PC-9 (cell line): ENCODE measurements around the gene CIAPIN1. TPM values are rescaled to one million over a fixed set of nuclear protein-coding genes. Genes with fewer than 3 reads are reported as not detected.

ENCODE experiments used
- BruUV-seq: library from RNA; stranded (reverse); fragments of 400-500 nt; replicated peaks from 2 replicates; lab custom pipeline; 2021; lab: Mats Ljungman, UMichigan
- CTCF ChIA-PET: fragments of 300-600 bp; sonication (Branson Sonifier 250); formaldehyde crosslinking; loops from one replicate; lab custom pipeline; 2022; ENCODE audit warnings: antibody characterized with exemption; lab: Charles Lee
- POLR2A ChIA-PET: fragments of 300-600 bp; sonication (Branson Sonifier 250); formaldehyde crosslinking; loops from one replicate; lab custom pipeline; 2022; ENCODE audit warnings: antibody characterized with exemption; ENCODE audit not compliant: unreplicated experiment; lab: Charles Lee
- DNase-seq, 2 experiments: peaks; one replicate each; pipeline versions ENCODE4 v3.0.0 to v3.0.0-alpha.2; 2015 to 2022; ENCODE audit warnings: mixed read lengths in 1 of 2
- H2AFZ ChIP-seq: fragments of 200-600 bp; sonication (generic); 2 replicates; pipeline ENCODE4 v1.8.1; 2017; ENCODE audit warnings: antibody characterized with exemption
- H3F3A ChIP-seq: fragments of 200-600 bp; sonication (generic); 2 replicates; pipeline ENCODE4 v1.8.1; 2017; ENCODE audit warnings: antibody characterized with exemption, mild to moderate bottlenecking, low read depth; ENCODE audit not compliant: insufficient read depth
- H3K27ac ChIP-seq: fragments of 200-600 bp; sonication (generic); 2 replicates; pipeline ENCODE4 v1.6.1; 2016; ENCODE audit warnings: mixed run types
- H3K27me3 ChIP-seq: fragments of 200-600 bp; sonication (generic); 2 replicates; pipeline ENCODE4 v1.6.1; 2016; ENCODE audit warnings: low read depth, mixed run types; ENCODE audit not compliant: insufficient read depth
- H3K36me3 ChIP-seq: fragments of 200-600 bp; sonication (generic); 2 replicates; pipeline ENCODE4 v1.6.1; 2016; ENCODE audit warnings: low read depth, mixed run types
- H3K4me1 ChIP-seq: fragments of 200-600 bp; sonication (generic); replicated peaks from 2 replicates; pipeline ENCODE4 v1.6.1; 2016; ENCODE audit warnings: mixed run types; ENCODE audit not compliant: insufficient read depth
- H3K4me2 ChIP-seq: fragments of 200-600 bp; sonication (generic); 2 replicates; pipeline ENCODE4 v1.6.1; 2017; ENCODE audit warnings: mixed run types
- H3K4me3 ChIP-seq: fragments of 200-600 bp; sonication (generic); 2 replicates; pipeline ENCODE4 v1.6.1; 2016; ENCODE audit warnings: mixed run types
- H3K79me2 ChIP-seq: fragments of 200-600 bp; sonication (generic); 2 replicates; pipeline ENCODE4 v1.6.1; 2017; ENCODE audit warnings: low read depth, mixed run types
- H3K9me2 ChIP-seq: fragments of 200-600 bp; sonication (generic); 2 replicates; pipeline ENCODE4 v1.8.1; 2017; ENCODE audit warnings: mild to moderate bottlenecking; ENCODE audit not compliant: insufficient read depth
- H3K9me3 ChIP-seq: fragments of 200-600 bp; sonication (generic); 2 replicates; pipeline ENCODE4 v1.8.1; 2016; ENCODE audit warnings: low read depth; ENCODE audit not compliant: insufficient read depth
- H4K20me1 ChIP-seq: fragments of 200-600 bp; sonication (generic); 2 replicates; pipeline ENCODE4 v1.8.1; 2017; ENCODE audit not compliant: insufficient read depth
- EZH2 ChIP-seq: fragments of 200-600 bp; sonication (generic); IDR thresholded peaks from 2 replicates; pipeline ENCODE4 v1.8.0; 2017; ENCODE audit warnings: antibody characterized with exemption, low read depth
- intact Hi-C: fragments of 100-400 bp; cut with micrococcal nuclease; formaldehyde crosslinking; loops from one replicate; pipeline ENCODE4 v1.10.0; 2022; ENCODE audit not compliant: unreplicated experiment
- total RNA-seq: library from RNA; stranded (reverse); gene quantifications from 2 replicates; pipeline ENCODE4 v1.2.3, GENCODE V29; 2021
- TF ChIP-seq, protein P1 (sequence below): fragments of 200-600 bp; sonication (generic); conservative IDR thresholded peaks from 2 replicates; pipeline ENCODE4 v1.6.1; 2017; ENCODE audit warnings: mixed run types, antibody characterized with exemption, mild to moderate bottlenecking, moderate library complexity

CIAPIN1 gene
- total RNA-seq, 1 experiment from 2014 or later = 51.4 TPM

DNA sequence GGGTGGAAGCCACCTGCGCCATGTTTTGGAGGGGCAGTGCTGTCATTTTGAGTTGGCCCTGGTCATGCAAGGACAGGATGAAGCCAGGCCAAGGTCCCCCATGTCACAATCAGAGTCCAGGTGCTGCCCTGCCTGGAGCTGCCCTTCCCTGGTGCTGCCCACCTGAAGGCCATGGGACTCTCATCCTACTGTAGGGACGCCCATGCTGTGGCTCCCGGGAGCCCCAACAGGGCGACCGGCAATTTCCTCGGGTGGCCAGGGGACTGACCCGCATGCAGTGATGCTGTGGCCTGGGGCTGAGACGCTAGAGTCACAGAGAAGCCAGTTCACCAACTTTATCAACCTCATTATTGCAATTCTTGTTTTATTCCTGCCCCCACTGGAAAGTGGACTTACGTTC, 34.6 kb downstream of the CIAPIN1 start:
- H3K9me3 ChIP-seq = no peaks in the 10 kb centered on the region
- intact Hi-C loops = no loop called here
- no peak overlapping the region for H3K4me2 ChIP-seq
- no peaks in the 10 kb centered on the region for H4K20me1 ChIP-seq
- TF ChIP-seq, protein P1, sequence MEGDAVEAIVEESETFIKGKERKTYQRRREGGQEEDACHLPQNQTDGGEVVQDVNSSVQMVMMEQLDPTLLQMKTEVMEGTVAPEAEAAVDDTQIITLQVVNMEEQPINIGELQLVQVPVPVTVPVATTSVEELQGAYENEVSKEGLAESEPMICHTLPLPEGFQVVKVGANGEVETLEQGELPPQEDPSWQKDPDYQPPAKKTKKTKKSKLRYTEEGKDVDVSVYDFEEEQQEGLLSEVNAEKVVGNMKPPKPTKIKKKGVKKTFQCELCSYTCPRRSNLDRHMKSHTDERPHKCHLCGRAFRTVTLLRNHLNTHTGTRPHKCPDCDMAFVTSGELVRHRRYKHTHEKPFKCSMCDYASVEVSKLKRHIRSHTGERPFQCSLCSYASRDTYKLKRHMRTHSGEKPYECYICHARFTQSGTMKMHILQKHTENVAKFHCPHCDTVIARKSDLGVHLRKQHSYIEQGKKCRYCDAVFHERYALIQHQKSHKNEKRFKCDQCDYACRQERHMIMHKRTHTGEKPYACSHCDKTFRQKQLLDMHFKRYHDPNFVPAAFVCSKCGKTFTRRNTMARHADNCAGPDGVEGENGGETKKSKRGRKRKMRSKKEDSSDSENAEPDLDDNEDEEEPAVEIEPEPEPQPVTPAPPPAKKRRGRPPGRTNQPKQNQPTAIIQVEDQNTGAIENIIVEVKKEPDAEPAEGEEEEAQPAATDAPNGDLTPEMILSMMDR = no peak
- no peak for TF ChIP-seq EZH2
- no peaks in the 10 kb centered on the region for H3K79me2 ChIP-seq
- H2AFZ ChIP-seq = no peak overlapping the region
- POLR2A ChIA-PET = no interaction called here
- H3K36me3 ChIP-seq = no peaks in the 10 kb centered on the region
- H3K27me3 ChIP-seq = no peaks in the 10 kb centered on the region; the same call in 1 of the 2 replicates
- H3K4me3 ChIP-seq = no peak overlapping the region
- no TSS peak for BruUV-seq
- peaks cover 14% of the 10 kb centered on the region; the same call in 1 of the 2 replicates for H3F3A ChIP-seq
- H3K4me1 ChIP-seq = peaks cover 20% of the 10 kb centered on the region
- CTCF ChIA-PET = interaction anchor here (0.6 kb wide), 1 partner anchor 158 kb away, joined by 5 read pairs; no protein-coding TSS in a partner anchor
- no peak overlapping the region for H3K27ac ChIP-seq
- H3K9me2 ChIP-seq = no peaks in the 10 kb centered on the region
- DNase-seq = no peak

DNA sequence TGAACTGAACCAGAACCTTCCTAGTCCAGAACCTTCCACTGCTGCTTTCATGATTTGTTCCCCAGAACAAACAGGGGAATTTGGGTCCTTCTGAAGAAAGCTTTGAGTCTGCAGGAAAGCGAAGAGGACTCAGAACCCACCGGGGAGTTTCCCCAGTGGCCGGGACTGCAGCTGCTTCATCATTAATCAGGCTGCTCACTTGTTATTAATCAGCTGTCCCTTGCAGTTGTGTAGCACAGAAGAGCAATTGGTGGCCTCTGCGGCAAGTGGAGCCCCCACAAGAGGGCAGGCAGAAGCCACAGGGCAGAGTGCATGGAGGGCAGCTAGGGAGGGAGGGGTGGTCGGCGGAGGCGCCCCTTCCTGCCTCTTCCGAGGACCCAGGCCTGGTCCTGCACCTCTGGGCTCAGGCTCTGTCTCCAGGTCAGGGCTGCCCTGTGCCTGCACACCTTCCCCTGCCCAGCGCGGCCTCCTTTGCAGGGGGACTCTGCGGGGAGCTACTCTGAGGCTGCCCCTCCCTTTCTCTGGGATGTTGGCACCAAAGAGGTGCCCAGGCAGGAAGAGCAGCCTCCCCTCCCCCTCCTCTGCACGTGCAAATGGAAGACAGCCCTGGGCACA, 35.7 kb downstream of the CIAPIN1 start:
- H3K9me3 ChIP-seq = no peaks in the 10 kb centered on the region
- no peaks in the 10 kb centered on the region for H3K9me2 ChIP-seq
- peaks cover 11% of the 10 kb centered on the region; the same call in 1 of the 2 replicates for H3F3A ChIP-seq
- ChIA-PET CTCF (no interaction called here), POLR2A (no interaction called here)
- no peak overlapping the region for H3K4me3 ChIP-seq
- no peak overlapping the region for H3K27ac ChIP-seq
- H2AFZ ChIP-seq = no peak overlapping the region
- peaks cover 15% of the 10 kb centered on the region for H3K4me1 ChIP-seq
- no peak for TF ChIP-seq EZH2
- TF ChIP-seq, protein P1 = no peak
- BruUV-seq = no TSS peak
- H3K79me2 ChIP-seq = no peaks in the 10 kb centered on the region
- no peaks in the 10 kb centered on the region; the same call in 1 of the 2 replicates for H3K27me3 ChIP-seq
- no peak for DNase-seq
- H4K20me1 ChIP-seq = no peaks in the 10 kb centered on the region
- H3K4me2 ChIP-seq = no peak overlapping the region
- no peaks in the 10 kb centered on the region for H3K36me3 ChIP-seq
- intact Hi-C loops = no loop called here

DNA sequence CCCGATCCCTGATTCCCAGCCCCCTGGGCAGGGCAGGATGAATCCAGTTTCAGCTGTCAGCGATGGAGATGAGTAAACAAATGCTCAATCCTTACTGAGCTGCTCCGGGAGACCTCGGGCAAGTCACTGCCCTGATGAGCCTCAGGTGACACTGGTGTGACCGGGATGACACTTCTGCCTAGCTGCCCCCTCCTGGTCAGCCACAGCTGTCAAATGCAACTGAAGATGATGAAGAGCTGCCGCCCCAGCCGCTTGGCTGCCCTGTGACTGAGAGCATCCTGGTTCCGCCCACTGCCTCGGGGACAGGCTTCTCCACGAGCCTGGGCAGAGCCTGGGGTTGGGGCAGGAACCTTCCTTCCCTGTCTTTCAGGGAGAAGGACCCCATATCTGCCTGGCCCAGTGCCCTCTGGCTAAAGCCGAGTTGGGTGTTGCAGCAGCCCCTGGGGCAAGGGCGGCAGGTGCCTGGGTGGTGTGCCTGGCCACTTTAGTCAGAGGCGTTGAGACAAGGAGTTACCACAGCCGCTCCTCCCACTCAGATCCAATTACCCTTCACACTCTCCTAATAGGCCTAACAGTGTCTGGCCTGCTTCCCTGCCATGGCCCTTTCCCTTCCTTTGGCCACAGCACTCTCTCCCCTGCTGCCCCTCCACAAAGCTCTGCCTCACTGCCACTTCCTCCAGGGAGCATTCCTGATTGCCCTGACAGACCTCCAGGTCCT, 37.2 kb downstream of the CIAPIN1 start:
- intact Hi-C loops = loop anchor here (1.0 kb wide), 1 partner anchor 16 kb away; no protein-coding TSS in a partner anchor
- H3K4me3 ChIP-seq = no peak overlapping the region
- H4K20me1 ChIP-seq = no peaks in the 10 kb centered on the region
- DNase-seq = peak; percentile 70 to 75
- H3K4me2 ChIP-seq = peak overlapping the region; percentile 67
- H3K9me2 ChIP-seq = no peaks in the 10 kb centered on the region
- H3K36me3 ChIP-seq = no peaks in the 10 kb centered on the region
- H2AFZ ChIP-seq = peak overlapping the region; percentile 41; the same call in 1 of the 2 replicates
- H3K27ac ChIP-seq = no peak overlapping the region
- no peaks in the 10 kb centered on the region for H3K79me2 ChIP-seq
- POLR2A ChIA-PET = no interaction called here
- CTCF ChIA-PET = no interaction called here
- TF ChIP-seq, protein P1 = no peak; the same call in 1 of the 2 replicates
- TF ChIP-seq EZH2 = no peak
- peaks cover 15% of the 10 kb centered on the region for H3K4me1 ChIP-seq
- H3K9me3 ChIP-seq = no peaks in the 10 kb centered on the region
- H3K27me3 ChIP-seq = no peaks in the 10 kb centered on the region; the same call in 1 of the 2 replicates
- peaks cover 11% of the 10 kb centered on the region; the same call in 1 of the 2 replicates for H3F3A ChIP-seq
- BruUV-seq = no TSS peak
